Neural progenitor cell (in vitro differentiated cells): ENCODE measurements around the gene OR2C3.

Experiments
- CTCF ChIP-seq: fragments of 200-600 bp; sonication (generic); IDR thresholded peaks from 2 replicates; pipeline ENCODE4 v1.5.1; 2017; ENCODE audit warnings: antibody characterized with exemption, mild to moderate bottlenecking
- EZH2 ChIP-seq: fragments of 200-600 bp; sonication (generic); IDR thresholded peaks from 2 replicates; pipeline ENCODE4 v1.6.1; 2017; ENCODE audit warnings: antibody characterized with exemption, mild to moderate bottlenecking, moderate library complexity
- EZH2phosphoT487 ChIP-seq: fragments of 200-600 bp; sonication (generic); IDR thresholded peaks from 2 replicates; pipeline ENCODE4 v1.6.1; 2017; ENCODE audit warnings: antibody characterized with exemption

GRCh38 chr1:247487057-247487456 is 49.2 kb downstream of the OR2C3 start:
- TF ChIP-seq EZH2, result no peak
- TF ChIP-seq CTCF, result peak; percentile 67
- no peak for TF ChIP-seq EZH2phosphoT487
